Hematopoietic multipotent progenitor cell treated with erythropoietin and hydrocortisone succinate and interleukin-3 and kit ligand, for 15 days (in vitro differentiated cells): ENCODE measurements around the gene ZNF260.
A peak's percentile ranks its signal among the peaks of the same experiment; 100 is the strongest.
"Not testable (repeated sequence)": the region's sequence is repeated elsewhere in the genome, so short reads cannot be mapped to it uniquely, and the experiment has no call there.

Experiments
- DNase-seq: peaks from one replicate; pipeline ENCODE4 v3.0.0-alpha.2; 2015; ENCODE audit warnings: low spot score

ZNF260 gene

DNA sequence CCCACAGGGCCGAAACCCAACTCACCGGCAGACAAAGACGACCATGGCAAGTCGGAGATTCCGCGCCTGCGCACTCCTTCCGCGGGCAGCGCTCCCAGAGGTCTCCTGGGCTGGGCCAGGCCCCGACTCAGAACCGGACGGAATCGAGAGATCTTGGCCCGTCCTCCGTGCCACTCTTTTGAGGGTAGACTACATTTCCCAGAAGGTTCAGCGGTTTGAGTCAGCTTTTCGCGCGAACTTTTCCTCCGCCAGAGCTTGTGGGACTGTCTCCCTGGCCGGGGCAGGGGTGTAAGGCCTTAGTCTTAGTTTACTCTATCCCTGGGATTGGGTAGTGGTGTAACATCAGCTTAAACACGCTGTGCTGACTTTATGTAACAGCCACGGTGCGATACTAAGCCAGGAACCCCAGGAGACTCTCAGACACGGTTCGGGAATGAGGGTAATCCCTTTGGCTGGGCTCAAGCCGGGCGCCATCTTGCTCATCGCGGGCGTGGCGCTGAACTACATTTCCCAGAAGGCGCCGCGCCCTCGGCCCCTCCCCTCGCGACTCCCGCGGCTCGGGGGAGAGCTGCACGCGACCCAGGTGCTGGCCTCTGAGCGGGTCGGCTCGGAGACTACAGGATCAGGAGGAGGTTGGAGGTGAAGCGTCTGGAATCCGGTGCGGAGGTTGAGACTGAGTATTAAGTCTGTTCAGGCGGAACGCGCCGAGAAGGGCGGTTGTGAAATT is at the start of gene ZNF260:
Gene ZNF260, minus strand, starts transcription at position 78 of the 727 bp plus-strand sequence. CDS start 13,033 bp downstream, outside the sequence.
- peak; percentile 89 for DNase-seq

DNA sequence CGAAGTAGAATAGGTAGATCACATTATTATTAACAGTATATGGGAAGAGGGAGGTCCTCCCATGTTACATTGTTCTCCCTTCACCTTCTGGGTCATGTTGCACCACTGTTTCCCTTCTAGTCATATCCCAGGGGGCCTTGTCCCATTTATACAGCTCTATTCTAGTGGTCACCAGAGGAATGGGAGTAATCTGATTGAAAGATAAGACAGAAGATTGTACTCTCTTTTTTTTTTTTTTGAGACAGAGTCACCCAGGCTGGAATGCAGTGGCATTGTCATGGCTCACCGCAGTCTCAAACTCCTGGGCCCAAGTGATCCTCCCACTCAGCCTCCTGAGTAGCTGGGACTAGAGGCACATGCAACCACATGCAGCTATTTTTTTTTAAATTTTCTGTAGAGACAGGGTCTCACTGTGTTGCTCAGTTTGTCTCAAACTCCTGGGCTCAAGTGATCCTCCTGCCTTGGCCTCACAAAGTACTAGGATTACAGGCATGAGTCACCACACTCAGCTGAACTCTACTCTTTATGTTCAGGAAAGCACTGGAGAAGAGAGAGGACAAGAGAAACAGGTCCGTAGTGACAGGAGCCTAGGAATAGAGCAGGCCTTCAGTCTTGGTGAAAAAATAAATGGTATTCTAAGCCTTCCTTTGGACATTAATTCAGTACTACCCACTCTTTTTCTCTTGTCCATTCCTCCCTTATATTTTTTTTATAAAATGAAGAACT is 49.4 kb upstream of the ZNF260 start:
- DNase-seq = no peak

DNA sequence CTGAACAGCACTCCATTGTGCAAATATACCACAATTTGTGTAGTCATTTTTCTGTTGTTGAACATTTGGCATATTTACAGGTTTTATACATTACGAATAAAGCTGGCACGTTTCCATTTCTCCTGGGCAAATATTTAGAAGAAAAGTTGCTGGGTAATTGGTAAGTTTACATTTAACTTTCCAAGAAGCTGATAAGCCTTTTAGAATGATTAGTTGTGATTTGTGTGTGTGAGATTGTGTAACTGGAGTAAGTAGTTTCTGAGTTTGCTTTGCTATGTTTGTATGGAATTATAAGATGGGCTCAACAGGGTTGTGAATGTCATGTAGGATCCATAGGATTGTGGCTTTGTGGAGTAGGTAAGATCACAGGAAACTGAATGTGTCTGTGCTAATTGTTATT is 46.7 kb upstream of the ZNF260 start:
- no peak for DNase-seq

DNA sequence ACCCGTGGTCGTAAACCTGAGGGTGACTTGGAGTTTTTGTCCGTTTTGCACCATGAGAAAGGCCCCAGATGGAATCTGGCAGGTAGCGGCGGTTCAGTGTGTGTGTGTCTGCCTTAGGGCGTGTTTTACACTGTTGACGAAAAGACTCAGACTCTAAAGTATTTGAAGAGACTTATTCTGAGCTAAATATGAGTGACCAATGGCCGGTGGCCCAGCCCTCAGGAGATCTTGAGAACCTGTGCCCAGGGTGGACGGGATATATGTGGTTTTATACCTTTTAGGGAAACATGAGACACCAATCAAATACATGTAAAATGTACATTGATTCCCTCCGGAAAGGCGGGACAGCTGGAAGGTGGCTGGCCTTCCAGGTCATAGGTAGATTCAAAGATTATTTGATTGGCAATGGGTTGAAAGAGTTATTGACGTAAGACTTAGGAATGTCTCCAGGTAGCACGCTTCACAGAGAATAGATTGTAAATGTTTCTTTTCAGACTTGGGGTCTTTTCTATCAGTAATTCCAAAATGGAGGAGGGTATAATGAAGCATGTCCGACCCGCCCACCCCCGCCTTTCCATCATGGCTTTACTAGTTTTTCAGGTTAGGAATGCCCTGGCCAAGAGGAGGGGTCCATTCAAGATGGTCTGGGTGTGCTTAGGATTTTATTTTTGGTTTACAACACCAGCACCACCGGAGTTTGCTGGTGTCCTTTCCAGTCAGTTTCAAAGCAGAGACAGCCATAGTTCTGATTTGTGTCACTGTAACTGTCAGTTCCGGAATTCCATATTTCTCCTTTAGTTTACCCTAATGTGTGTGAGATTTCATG is 46.0 kb upstream of the ZNF260 start:
- peak; percentile 3 for DNase-seq

DNA sequence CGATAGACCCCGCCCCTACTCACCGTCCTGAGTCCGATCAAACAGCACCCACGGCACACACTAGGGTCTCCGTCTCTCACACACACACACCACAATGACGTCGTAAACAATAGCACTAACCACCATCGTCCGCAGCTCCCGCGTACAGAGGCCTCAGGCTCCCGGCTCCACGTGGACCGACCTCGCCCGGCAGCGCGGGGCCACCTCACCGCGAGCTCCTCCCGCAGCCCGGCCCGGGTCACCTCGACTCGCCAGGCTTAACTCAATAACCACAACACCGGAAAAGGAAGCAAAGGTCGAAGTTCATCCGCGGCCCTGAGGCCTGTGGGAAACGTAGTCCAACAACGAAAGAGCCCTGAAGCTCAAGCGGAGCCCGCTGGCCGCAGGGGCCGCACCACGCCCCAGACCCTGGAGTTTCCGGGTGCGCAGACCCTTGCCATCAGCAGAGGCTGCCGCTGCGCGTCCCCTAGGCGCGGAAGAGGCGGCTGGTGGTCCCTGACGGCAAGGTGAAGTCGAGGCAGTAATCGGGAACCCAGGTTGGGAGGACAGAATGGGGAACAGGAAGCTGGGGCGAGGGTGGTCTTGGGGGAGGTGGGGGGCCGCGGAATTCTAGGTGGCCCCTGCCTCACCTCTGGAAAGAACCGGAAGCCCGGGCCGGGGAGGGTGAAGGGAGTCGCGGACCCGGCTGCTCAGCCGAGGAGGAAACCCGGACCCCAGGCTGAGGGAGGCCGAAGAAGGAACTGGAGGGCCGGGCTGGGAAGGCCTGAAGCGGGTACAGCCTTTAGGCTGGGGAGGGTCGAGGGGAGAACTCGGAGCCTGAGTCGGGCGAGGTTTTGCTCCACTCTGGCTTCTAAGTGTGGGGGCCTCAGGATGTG is 45.2 kb upstream of the ZNF260 start, which contains the start of gene ZNF529:
Gene ZNF529, minus strand, starts transcription at position 273 of the 875 bp plus-strand sequence. CDS start 946 bp downstream, outside the sequence.
- DNase-seq = peak; percentile 78

DNA sequence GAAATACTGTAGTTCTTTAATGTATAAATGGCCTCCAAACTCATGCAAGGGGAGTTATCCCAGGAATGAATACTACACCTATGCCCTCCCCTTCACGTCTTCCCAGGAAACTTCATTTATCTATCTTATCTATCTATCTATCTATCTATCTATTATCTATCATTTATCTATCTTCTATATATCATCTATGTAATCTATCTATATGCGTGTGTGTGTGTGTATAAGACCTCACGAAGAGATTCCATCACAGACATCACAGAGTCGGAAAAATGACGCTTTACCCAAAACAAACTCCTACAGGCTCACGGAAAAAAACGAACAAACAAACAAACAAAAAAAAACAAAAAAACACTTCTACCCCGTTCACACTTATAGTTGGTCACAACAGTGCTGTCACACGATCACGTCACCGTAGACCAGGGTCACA is 44.5 kb upstream of the ZNF260 start:
- no peak for DNase-seq

DNA sequence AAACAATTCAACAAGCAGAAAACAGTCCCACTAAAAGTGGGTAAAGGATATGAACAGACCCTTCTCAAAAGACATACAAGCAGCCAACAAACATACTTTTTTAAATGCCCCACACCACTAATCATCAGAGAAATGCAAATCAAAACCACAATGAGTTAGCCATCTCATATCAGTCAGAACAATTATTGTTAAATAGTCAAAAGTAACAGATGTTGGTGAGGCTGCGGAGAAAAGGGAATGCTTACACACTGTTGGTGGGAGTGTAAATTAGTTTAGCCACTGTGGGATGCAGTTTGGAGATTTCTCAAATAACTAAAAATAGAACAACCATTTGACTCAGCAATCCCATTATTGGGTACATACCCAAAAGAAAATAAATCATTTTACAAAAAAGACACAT is 36.3 kb upstream of the ZNF260 start:
- no peak for DNase-seq

DNA sequence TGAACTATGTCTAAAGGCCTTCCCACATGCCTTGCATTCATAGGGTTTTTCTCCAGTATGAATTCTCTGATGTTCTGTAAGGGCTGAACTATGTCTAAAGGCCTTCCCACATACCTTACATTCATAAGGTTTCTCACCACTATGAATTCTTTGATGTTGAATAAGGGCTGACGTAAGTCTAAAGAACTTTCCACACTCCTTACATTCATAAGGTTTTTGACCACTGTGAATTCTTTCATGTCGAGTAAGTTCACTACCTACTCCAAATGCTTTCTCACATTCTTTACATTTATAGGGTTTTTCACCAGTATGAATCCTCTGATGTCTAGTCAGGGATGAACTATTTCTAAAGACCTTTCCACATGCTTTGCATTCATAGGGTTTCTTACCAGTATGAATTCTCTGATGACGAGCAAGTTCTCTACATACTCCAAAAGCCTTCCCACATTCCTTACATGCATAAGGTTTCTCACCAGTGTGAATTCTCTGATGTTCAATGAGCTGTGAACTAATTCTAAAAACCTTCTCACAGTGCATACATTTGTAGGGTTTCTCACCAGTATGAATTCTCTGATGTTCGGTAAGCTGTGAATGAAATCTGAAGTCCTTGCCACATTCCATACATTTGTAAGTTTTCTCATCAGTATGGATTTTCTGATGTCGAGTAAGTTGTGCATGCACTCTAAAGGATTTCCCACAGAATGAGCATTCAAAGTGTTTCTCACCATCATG is 19.1 kb upstream of the ZNF260 start:
- DNase-seq = no peak

DNA sequence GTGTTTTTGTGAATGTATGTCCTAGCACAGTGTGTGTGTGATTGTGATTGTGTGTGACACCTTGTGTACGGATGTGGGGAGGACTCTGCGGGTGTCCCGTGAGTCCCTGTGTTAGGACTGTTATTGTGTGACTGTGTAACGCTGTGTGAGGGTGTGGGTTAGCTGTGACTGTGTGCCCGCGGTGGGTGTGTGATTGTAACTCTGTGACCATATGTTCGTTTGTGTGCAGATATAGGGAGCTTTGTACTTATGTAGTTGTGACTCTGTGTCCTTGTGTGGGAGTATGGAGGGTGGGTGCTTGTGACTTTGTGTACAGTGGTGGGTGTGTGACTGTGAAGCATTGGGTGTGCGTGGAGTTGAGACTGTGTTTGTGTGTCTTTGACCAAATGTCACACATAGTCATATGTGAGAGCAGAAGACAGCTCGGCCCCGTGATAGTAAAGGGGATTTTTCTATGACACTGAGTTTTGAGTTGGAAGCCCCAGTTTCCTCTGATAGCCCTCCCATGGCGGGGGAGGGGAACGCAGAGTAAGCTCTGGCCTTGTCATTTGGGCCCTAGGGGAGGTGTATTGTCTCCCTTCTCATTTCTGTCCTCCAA is 949 bp upstream of the ZNF260 start:
- DNase-seq = no peak

DNA sequence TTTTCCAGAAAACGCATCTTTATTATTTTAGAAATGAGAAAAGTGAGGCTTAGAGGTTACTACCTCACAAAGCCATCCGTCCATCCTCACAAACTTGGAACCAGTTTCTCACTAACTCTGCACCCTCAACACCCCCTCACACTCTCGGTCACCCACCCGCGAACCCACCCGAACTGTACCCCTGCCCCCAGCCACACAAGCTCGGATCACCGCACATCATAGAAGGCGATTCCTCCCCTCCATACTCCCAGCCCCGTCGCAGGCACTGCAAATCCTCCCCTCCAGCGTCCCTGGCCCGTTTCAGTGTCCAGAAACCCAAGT is 238 bp downstream of the ZNF260 start:
- no peak for DNase-seq

DNA sequence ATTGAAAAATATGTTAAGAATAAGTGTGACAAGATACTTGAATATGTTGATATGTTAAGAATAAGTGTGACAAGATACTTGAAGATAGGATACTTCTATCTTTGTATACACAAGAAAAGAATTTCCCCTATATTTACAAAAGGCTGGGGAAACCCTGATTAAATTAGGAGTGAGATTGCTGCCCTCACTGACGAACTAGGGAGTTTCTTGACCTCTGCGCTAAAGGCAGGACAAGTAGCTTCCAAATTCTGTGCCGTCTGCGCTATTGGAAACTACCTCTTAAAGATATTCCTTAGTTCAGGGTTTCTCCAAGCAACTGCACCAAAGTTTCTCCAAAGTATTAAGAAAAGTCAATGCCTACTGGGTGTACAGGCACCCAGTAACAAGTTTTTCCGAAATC is 730 bp downstream of the ZNF260 start:
- DNase-seq = no peak

DNA sequence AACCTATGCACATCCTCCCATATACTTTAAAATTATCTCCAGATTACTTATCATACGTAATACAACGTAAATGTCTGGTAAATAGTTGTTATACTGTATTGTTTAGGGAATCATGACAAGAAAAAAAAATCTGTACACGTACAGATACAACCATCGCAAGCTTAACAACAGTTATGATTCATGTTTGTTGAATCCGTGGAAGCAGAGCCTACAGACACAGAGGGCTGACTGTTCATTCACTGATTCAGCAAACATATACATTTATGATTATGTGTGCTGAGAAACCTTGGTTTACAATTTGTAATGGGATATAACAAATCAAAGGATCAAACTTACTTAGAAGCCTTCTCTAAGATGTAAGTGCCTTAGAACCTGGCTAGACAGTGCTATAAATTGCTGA is 1.5 kb downstream of the ZNF260 start:
- no peak for DNase-seq

DNA sequence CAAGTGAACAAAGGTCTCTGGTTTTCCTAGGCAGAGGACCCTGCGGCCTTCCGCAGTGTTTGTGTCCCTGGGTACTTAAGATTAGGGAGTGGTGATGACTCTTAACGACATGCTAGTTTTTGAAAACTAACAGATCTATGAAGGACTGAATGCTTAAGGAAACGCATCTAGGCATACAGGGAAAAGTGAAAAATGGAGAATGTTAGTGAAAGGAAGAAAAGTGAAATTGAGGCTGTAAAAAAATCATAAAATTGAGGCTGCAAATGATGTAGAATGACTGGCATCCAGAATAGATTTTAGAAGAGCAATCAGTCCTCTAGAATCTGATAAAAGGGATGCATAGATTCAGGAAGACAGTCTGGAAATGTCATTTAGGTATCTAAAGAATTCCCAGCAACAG is 3.5 kb downstream of the ZNF260 start:
- DNase-seq = no peak

DNA sequence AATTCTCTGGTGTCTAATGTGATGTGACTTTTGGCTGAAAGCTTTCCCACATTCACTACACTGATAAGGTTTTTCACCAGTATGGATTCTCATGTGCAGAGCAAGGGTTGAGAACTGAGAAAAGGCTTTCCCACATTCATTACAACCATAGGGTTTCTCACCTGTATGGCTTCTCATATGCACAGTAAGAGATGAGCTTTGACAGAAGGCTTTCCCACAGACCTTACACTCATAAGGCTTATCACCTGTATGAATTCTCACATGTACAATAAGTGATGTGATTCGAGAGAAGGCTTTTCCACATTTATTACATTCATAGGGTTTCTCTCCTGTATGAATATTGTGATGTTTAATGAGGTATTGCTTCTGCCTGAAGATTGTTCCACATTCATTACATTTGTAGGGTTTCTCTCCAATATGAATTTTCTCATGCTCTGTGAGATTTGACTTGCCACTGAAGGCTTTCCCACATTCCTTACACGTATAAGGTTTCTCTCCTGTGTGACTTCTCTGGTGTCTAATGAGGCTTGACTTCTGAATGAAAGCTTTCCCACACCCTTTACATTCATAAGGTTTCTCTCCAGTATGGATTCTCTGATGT is 14.0 kb downstream of the ZNF260 start:
- no peak for DNase-seq

DNA sequence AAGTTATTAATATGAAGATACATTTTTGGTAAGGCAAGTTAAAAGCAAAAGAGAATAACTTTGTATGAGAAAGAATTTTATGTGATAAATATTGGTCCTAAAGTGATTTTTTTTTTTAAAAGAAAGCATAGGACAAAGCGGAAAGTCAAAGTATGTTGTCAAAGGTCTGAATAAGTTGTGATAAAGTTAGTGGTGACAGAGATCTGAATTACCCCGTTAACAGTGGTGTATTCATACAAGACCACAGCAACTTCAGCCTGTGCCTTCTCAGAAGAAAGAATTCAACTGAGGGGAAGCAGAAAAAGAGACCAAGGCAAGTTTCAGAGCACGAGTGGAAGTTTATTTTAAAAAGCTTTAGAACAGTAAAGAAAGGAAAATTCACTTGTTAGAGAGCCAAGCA is 19.7 kb downstream of the ZNF260 start:
- no peak for DNase-seq

DNA sequence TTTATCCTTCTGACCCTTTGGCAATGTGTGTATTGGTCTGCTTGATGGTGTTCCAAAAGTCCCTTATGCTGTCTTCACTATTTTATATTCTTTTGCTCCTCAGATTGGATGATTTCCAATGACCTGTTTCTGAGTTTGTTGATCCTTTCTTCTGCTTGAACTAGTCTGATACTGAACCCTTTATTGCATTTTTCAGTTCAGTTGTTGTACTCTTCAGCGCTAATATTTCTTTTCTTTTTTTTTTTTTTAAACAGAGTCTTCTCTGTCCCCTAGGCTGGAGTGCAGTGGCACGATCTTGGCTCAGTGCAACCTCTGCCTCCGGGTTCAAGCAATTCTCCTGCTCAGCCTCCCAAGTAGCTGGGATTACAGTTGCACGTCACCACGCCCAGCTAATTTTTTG is 26.1 kb downstream of the ZNF260 start:
- no peak for DNase-seq

DNA sequence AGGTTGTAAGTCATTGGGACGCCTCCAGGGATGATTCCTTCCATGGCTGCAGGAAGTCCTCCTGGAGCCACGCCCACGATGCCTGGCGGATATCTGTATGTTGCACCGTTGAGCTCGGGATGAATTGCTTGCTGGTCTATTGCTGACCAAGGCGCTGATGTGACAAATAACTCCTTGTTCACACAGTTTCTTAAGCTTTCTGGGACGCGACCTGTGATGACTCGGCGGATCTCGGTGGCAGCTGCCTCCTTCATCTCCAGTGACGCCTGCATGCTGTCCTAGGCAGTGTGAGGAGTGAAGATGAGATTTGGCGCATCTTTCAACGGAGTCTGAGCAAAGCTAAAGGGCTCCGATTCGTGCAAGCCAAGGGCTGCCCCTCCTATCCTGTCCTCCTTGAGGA is 31.1 kb downstream of the ZNF260 start:
- no peak for DNase-seq

DNA sequence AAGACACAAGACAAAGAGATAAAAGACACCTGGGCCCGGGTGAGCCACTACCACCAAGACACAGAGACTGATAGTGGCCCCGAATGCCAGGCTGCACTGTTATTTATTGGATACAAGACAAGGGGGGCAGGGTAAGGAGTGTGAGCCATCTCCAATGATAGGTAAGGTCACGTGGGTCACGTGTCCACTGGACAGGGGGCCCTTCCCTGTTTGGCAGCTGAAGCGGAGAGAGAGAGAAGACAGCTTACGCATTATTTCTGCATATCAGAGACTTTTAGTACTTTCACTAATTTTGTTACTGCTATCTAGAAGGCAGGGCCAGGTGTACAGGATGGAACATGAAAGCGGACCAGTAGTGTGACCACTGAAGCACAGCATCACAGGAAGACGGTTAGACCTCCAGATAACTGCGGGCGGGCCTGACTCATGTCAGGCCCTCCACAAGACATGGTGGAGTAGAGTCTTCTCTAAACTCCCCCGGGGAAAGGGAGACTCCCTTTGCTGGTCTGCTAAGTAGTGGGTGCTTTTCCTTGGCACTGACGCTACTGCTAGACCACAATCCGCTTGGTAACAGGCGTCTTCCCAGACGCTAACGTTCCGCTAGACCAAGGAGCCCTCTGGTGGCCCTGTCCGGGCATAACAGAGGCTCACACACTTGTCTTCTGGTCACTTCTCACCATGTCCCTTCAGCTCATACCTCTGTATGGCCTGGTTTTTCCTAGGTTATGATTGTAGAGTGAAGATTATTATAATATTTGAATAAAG is 35.2 kb downstream of the ZNF260 start:
- DNase-seq = peak; percentile 10

DNA sequence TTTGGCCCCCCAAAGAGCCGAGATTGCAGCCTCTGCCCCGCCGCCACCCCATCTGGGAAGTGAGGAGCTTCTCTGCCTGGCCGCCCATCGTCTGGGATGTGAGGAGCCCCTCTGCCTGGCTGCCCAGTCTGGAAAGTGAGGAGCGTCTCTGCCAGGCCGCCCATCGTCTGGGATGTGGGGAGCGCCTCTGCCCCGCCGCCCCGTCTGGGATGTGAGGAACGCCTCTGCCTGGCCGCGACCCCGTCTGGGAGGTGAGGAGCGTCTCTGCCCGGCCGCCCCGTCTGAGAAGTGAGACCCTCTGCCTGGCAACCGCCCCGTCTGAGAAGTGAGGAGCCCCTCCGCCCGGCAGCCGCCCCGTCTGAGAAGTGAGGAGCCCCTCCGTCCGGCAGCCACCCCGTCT is 37.2 kb downstream of the ZNF260 start:
- DNase-seq = not testable (repeated sequence)
